WTC11 (cell line): ENCODE results near the gene KNDC1. TPM values are rescaled to one million over a fixed set of nuclear protein-coding genes. Genes with fewer than 3 reads are reported as not detected.

ENCODE experiments used
- ATAC-seq: fragments of 200-7000 bp; cut with Tn5 transposase; 2 replicates; pipeline ENCODE4 v1.10.0; 2021; ENCODE audit warnings: mild to moderate bottlenecking, moderate library complexity
- CTCF ChIA-PET: fragments of 300-600 bp; sonication (Branson Sonifier 250); formaldehyde crosslinking; loops from one replicate; lab custom pipeline; 2021; ENCODE audit warnings: antibody characterized with exemption; lab: Charles Lee
- POLR2A ChIA-PET: fragments of 350-600 bp; sonication (Branson Sonifier 250); formaldehyde crosslinking; loops from one replicate; lab custom pipeline; 2021; ENCODE audit warnings: antibody characterized with exemption; lab: Charles Lee
- DNase-seq: peaks from one replicate; pipeline ENCODE4 v3.0.0; 2021; ENCODE audit warnings: low spot score
- H3K27ac Mint-ChIP-seq: 2 replicates; pipeline ENCODE4 v1.8.0; 2021; ENCODE audit warnings: mixed read lengths
- H3K27me3 Mint-ChIP-seq: 2 replicates; pipeline ENCODE4 v1.8.0; 2021; ENCODE audit warnings: low read depth, mild to moderate bottlenecking, moderate library complexity, mixed read lengths
- H3K36me3 Mint-ChIP-seq: 2 replicates; pipeline ENCODE4 v1.8.0; 2021; ENCODE audit warnings: mixed read lengths
- H3K4me1 Mint-ChIP-seq: 2 replicates; pipeline ENCODE4 v1.8.0; 2022; ENCODE audit warnings: mixed read lengths
- H3K4me3 Mint-ChIP-seq: 2 replicates; pipeline ENCODE4 v1.8.0; 2021; ENCODE audit warnings: mild to moderate bottlenecking, moderate library complexity, mixed read lengths
- H3K9me3 Mint-ChIP-seq: 2 replicates; pipeline ENCODE4 v1.8.0; 2021; ENCODE audit warnings: mixed read lengths
- AFF4 ChIP-seq: sonication (generic); formaldehyde crosslinking; IDR thresholded peaks from 2 replicates; pipeline ENCODE4 v1.8.1; 2023; ENCODE audit warnings: mild to moderate bottlenecking, missing genetic modification reagents, borderline replicate concordance
- ARID4B ChIP-seq: sonication (generic); formaldehyde crosslinking; IDR thresholded peaks from 2 replicates; pipeline ENCODE4 v1.8.0; 2023; ENCODE audit warnings: missing genetic modification reagents, mild to moderate bottlenecking, borderline replicate concordance
- CREB1 ChIP-seq: sonication (generic); formaldehyde crosslinking; IDR thresholded peaks from 2 replicates; pipeline ENCODE4 v1.8.0; 2023; ENCODE audit warnings: mild to moderate bottlenecking, missing genetic modification reagents
- ESRRA ChIP-seq: sonication (generic); formaldehyde crosslinking; IDR thresholded peaks from 2 replicates; pipeline ENCODE4 v1.8.1; 2022; ENCODE audit warnings: mild to moderate bottlenecking, missing genetic modification reagents, borderline replicate concordance
- FOXK1 ChIP-seq: sonication (generic); formaldehyde crosslinking; IDR thresholded peaks from 2 replicates; pipeline ENCODE4 v1.8.0; 2022; ENCODE audit warnings: mild to moderate bottlenecking, moderate library complexity, missing genetic modification reagents
- IRF2 ChIP-seq: sonication (generic); formaldehyde crosslinking; IDR thresholded peaks from 2 replicates; pipeline ENCODE4 v1.8.0; 2022; ENCODE audit warnings: low read depth, missing genetic modification reagents, borderline replicate concordance
- PRDM15 ChIP-seq: sonication (generic); formaldehyde crosslinking; IDR thresholded peaks from 2 replicates; pipeline ENCODE4 v1.8.0; 2022; ENCODE audit warnings: missing genetic modification reagents
- SP1 ChIP-seq: sonication (generic); formaldehyde crosslinking; conservative IDR thresholded peaks from 2 replicates; pipeline ENCODE4 v1.8.1; 2022; ENCODE audit warnings: missing genetic modification reagents
- TP53 ChIP-seq: sonication (generic); formaldehyde crosslinking; IDR thresholded peaks from 2 replicates; pipeline ENCODE4 v1.8.1; 2023; ENCODE audit warnings: mild to moderate bottlenecking, missing genetic modification reagents
- USF1 ChIP-seq: sonication (generic); formaldehyde crosslinking; IDR thresholded peaks from 2 replicates; pipeline ENCODE4 v1.8.0; 2022; ENCODE audit warnings: mild to moderate bottlenecking, missing genetic modification reagents
- USF2 ChIP-seq: sonication (generic); formaldehyde crosslinking; IDR thresholded peaks from 2 replicates; pipeline ENCODE4 v1.8.1; 2023; ENCODE audit warnings: mild to moderate bottlenecking, missing genetic modification reagents, moderate library complexity
- ZBTB21 ChIP-seq: sonication (generic); formaldehyde crosslinking; IDR thresholded peaks from 2 replicates; pipeline ENCODE4 v1.8.1; 2023; ENCODE audit warnings: mild to moderate bottlenecking, missing genetic modification reagents, borderline replicate concordance
- ZNF138 ChIP-seq: sonication (generic); formaldehyde crosslinking; conservative IDR thresholded peaks from 2 replicates; pipeline ENCODE4 v1.8.1; 2022; ENCODE audit warnings: mild to moderate bottlenecking, moderate library complexity, missing genetic modification reagents
- ZNF317 ChIP-seq: sonication (generic); formaldehyde crosslinking; IDR thresholded peaks from 2 replicates; pipeline ENCODE4 v1.8.1; 2023; ENCODE audit warnings: low read depth, mild to moderate bottlenecking, moderate library complexity, missing genetic modification reagents, borderline replicate concordance
- ZNF396 ChIP-seq: fragments of 250-450 bp; sonication (Bioruptor Pico); IDR thresholded peaks from 2 replicates; pipeline ENCODE4 v1.8.0; 2021; ENCODE audit warnings: mild to moderate bottlenecking, moderate library complexity, borderline replicate concordance
- total RNA-seq: library from RNA; stranded (reverse); gene quantifications from 3 replicates; pipeline ENCODE4 v1.2.3, GENCODE V29; 2021

Gene KNDC1
- total RNA-seq, 1 experiment from 2014 or later: 26.6 TPM

- ATAC-seq (no peak), DNase-seq (no peak)
- H3K27ac Mint-ChIP-seq: no peak overlapping the region
- no peaks in the 10 kb centered on the region for H3K9me3 Mint-ChIP-seq
- CTCF ChIA-PET: interaction anchor here (1.1 kb wide), 1 partner anchor 23 kb away, joined by 3 read pairs; no protein-coding TSS in a partner anchor
- H3K27me3 Mint-ChIP-seq: peaks cover 12% of the 10 kb centered on the region
- TF ChIP-seq IRF2 (CRISPR knock-in tag) (no peak), USF1 (CRISPR knock-in tag) (no peak), AFF4 (CRISPR knock-in tag) (no peak), ZNF317 (no peak), ESRRA (no peak), ZNF138 (CRISPR knock-in tag) (no peak), PRDM15 (CRISPR knock-in tag) (no peak), FOXK1 (CRISPR knock-in tag) (no peak), CREB1 (CRISPR knock-in tag) (no peak), TP53 (no peak), USF2 (CRISPR knock-in tag) (no peak), ARID4B (no peak), ZBTB21 (CRISPR knock-in tag) (no peak), SP1 (CRISPR knock-in tag) (no peak), ZNF396 (CRISPR knock-in tag) (no peak)
- TF ChIP-seq, all 79 proteins: peak for 0
- POLR2A ChIA-PET: no interaction called here
- Mint-ChIP-seq H3K4me1 (peaks cover 31% of the 10 kb centered on the region), H3K4me3 (no peak overlapping the region), H3K36me3 (peaks cover 2% of the 10 kb centered on the region; the same call in 1 of the 2 replicates)
Measured at GRCh38 chr10:133224076-133224475, 64.1 kb downstream of the KNDC1 start.
